GM19351 (cell line): ENCODE data around the gene HS2ST1.

Experiments used
- ATAC-seq: cut with Tn5 transposase; IDR thresholded peaks from one replicate; pipeline ENCODE4 v1.9.1; 2021; ENCODE audit warnings: mild to moderate bottlenecking, moderate library complexity; ENCODE audit not compliant: unreplicated experiment

Gene HS2ST1

DNA sequence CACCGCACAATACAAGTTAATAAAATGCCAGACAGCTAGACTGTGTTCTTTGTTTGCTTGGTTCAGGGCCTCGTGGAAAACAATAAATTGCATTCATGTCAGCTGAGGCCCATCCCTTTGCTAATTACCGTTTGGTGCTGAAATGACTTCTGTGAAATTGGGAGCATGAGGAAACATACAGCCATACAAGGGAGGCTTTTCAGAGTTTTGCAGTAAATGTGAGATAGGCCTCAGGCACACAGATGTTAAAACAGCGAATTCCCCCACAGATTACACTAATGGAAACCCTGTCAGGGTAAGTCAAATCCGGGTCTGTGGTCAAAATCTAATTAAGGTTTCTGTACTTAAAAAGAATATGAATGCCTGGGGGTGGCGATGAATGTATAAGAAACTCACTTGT is 240.7 kb downstream of the HS2ST1 start:
- peak; percentile 22 for ATAC-seq

DNA sequence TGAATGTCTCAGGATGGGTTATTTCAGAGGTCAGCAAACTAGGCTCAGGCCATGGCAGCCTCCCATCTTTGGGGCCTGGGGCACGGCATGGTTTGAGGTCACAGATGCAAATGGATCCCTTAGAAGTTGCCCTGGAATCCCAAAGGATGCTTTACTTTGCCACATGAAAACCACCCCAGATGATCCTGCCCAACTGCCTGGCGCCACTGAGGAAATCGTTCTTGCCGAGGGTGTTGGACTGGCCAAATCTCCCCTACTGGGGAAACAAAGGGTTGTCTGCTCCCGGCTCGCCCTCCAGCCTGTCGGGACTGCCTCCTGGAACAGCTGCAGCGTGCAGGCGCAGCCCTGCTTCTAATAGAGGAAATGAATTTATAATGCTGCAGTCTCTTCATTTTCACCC is 241.2 kb downstream of the HS2ST1 start:
- ATAC-seq, result no peak

DNA sequence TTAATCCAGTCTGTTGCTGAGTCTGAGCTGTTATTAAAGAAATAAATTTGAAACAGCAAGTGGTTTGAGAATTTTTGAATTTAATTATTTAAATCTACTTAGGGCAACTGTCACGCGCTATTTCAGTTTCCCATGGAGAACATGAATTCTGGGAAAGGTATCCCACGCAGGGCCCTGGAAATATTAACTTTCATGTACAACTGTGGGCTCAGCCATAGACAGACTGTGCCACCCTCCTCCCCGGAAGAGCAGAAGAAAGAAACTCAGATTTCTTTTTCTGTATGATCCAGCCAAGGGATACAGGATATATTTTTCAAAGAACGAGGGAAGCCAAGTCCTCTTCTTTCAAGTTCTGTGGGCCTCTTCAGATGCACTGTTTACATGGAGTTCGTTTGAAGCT is 241.7 kb downstream of the HS2ST1 start:
- no peak for ATAC-seq

DNA sequence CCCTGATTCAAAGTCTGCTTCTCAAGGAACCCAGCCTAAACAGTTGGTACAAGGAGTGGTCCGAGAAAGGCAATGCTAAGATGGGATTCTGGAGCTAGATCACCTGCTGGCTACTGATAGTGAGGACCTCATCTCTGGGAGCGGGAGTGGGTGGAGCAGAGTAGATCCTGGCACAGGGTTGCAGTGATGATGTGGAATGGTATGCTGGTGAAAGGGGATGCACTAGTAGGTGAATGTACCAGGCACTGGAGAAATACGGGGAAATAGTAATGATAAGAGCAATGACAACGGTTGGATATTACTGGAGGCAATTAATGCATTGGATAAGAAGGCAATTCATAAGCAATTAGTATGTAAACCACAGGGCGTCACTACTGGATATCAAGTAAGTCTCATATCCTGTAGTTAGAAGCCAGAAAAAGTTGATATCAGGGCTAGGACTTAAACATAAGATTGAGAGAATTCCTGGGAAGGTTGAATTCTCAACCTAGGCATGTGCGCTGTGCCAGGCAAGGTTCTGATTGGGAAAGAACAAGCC is 245.0 kb downstream of the HS2ST1 start:
- ATAC-seq, result no peak
